ENCODE results near the gene FRMD3. TPM values are rescaled to one million over a fixed set of nuclear protein-coding genes. Genes with fewer than 3 reads are reported as not detected.

The FRMD3 gene
- total RNA-seq, 4 donors from 2014 or later, result 10.4 to 19.6 (median 16.4) TPM

DNA sequence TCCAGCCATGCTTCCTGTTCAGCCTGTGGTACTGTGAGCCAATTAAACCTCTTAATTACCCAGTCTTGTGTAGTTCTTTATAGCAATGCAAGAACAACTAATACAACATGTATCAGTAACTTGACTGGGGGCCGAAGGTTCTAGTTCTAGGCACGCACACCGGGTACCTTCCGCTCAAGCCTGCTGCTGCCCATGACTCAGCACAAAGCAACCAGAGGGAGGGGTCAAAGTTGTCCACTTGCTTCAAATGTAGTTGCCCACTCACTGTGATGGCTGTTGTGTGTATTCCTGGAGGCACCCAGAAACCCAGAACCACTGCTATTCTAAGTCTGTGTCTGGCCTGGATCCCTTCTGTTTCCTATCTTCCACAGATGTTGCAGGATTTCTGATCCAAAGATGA, 222.6 kb downstream of the FRMD3 start:
- no peak for TF ChIP-seq CTCF (IDR thresholded peaks at IDR 0.05; ENCODE audit: low read depth)

- TF ChIP-seq CTCF (IDR thresholded peaks at IDR 0.05; ENCODE audit: low read depth), result no peak
These were observed 224.4 kb downstream of the FRMD3 start for GRCh38 chr9:83313781-83314180.

DNA sequence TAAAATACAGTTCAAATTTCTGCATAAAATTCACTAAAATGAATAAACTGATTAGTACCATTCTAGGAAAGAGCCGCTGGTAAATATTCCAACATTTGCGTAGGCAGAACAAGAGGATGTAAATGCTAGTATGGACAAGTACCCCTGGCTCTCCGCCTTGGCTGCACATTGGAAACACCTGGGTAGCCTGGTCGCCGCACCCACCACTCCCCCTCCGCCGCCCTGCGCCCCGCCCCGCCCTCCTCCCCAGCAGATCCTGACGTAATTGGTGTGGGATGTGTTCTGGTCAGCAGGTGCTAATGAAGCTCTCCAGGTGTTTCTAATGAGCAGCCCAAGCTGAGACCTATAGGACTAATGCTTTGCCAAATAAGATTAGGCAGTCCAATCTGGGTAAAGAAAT, 225.7 kb downstream of the FRMD3 start:
- TF ChIP-seq CTCF (IDR thresholded peaks at IDR 0.05; ENCODE audit: low read depth), result no peak

DNA sequence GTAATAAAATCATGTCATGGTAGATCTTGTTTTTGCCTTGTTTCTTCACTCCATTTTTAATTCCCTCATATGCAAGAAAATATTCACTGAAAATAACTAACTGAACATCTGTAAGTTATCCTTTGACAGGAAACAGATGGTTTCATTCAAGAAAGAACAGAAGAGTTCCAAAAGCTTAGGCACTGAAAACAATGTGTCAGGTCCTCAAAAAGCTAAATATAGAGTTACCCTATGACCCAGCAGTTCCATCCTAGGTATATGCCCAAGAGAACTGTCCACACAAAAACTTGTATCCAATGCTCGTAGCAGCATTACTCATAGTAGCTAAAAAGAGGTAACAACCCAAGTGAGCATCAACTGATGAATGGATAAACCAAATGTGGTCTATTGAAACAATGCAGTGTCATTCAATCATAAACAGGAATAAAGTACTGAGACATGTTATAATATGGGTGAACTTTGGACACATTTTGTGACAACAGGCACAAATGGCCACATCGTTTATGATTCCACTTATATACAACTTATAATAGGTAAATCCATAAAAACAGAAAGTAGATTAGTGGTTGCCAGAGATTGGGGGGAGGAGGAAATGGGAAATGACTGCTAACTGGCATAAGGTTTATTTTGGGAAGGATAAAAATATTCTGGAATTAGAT, 231.0 kb downstream of the FRMD3 start:
- no peak for TF ChIP-seq CTCF (IDR thresholded peaks at IDR 0.05; ENCODE audit: low read depth)

DNA sequence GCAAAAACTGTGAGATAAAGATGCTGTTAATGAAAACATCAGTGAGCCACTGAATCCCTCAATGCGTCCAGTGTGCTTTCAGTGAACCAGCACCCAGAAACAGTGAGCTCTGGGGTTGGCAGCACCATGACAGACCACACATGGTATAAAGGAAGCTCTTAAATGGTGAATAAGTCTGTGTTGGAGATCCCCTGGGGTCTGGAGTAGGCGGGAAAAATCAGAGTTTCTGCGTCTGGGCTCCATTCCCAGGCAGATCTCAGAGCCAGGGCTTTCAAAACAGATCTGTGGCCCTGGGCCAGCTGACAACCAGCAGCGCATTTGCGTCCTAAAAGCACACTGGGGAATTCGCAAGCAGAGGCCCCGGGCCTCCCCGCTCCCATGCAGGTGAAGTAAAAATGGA, 233.5 kb downstream of the FRMD3 start:
- TF ChIP-seq CTCF (IDR thresholded peaks at IDR 0.05; ENCODE audit: low read depth), result no peak

DNA sequence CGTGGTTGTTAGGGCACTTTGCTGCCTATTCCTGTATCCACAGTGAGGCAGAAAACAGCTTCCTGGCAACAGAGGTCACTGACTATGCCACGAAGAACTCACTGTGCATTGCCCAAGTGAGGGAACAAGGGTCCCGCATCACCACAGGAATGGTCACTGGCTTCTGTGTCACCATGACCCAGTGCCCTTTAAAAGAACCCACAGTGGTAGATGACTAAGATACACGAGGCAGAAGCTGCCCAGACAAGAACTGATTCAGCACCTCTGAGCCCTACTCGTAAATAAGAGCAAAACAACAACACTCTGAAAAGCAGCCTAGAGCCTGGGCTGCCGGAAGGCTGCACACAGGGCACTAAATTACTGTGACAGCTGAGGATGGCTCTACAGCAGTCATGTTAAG, 238.6 kb downstream of the FRMD3 start:
- TF ChIP-seq CTCF (IDR thresholded peaks at IDR 0.05; ENCODE audit: low read depth), result no peak

DNA sequence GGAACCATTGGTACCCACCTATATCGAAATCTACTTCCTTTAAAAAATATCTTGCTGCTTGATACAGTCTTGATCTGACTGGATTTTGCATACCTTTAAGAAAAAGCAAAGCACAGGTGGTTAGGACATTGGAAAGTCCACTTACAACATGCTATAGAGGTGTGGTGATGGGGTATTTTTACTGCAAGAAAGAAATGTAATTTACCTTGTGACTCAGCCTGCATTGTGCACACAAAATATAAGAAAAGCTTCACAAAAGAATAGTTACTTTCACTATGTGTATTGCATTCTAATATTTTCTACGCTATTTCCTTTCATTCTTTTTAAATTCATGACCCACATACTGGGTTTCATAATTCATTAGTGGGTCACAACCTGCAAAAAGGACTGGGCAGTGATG, 239.1 kb downstream of the FRMD3 start:
- TF ChIP-seq CTCF (IDR thresholded peaks at IDR 0.05; ENCODE audit: low read depth), result no peak
